Measurements from ENCODE around the gene MUC22.

The MUC22 gene

GRCh38 chr6:30981942-30982772 lies 28.1 kb upstream of the MUC22 start:
- TF ChIP-seq CTCF (IDR thresholded peaks at IDR 0.05; ENCODE audit: extremely low read depth, insufficient read depth, missing control alignments): no peak
- no peak for DNase-seq (ENCODE audit: low spot score)
- in situ Hi-C loops (cut with MboI; ENCODE audit: low pct_unique_long_range_greater_than_20kb, low sequenced_read_pairs, unreplicated experiment): no loop called here

GRCh38 chr6:30983439-30983838 lies 26.8 kb upstream of the MUC22 start, which contains the start of gene MUC21:
Gene MUC21 (plus strand): TSS chr6:30983718. CDS start chr6:30983959, 241 bp downstream.
- in situ Hi-C loops (cut with MboI; ENCODE audit: low pct_unique_long_range_greater_than_20kb, low sequenced_read_pairs, unreplicated experiment): no loop called here
- TF ChIP-seq CTCF (IDR thresholded peaks at IDR 0.05; ENCODE audit: extremely low read depth, insufficient read depth, missing control alignments): no peak
- no peak for DNase-seq (ENCODE audit: low spot score)

GRCh38 chr6:30985490-30985889 lies 24.8 kb upstream of the MUC22 start:
- in situ Hi-C loops (cut with MboI; ENCODE audit: low pct_unique_long_range_greater_than_20kb, low sequenced_read_pairs, unreplicated experiment): no loop called here
- TF ChIP-seq CTCF (IDR thresholded peaks at IDR 0.05; ENCODE audit: extremely low read depth, insufficient read depth, missing control alignments): no peak
- no peak for DNase-seq (ENCODE audit: low spot score)

- DNase-seq (ENCODE audit: low spot score): no peak
- TF ChIP-seq CTCF (IDR thresholded peaks at IDR 0.05; ENCODE audit: extremely low read depth, insufficient read depth, missing control alignments): no peak
- in situ Hi-C loops (cut with MboI; ENCODE audit: low pct_unique_long_range_greater_than_20kb, low sequenced_read_pairs, unreplicated experiment): no loop called here
Measured at GRCh38 chr6:30987304-30987703, 23.0 kb upstream of the MUC22 start.

- no peak for TF ChIP-seq CTCF (IDR thresholded peaks at IDR 0.05; ENCODE audit: extremely low read depth, insufficient read depth, missing control alignments)
- in situ Hi-C loops (cut with MboI; ENCODE audit: low pct_unique_long_range_greater_than_20kb, low sequenced_read_pairs, unreplicated experiment): no loop called here
- DNase-seq (ENCODE audit: low spot score): no peak
Measured at GRCh38 chr6:30988209-30988825, 22.0 kb upstream of the MUC22 start.

GRCh38 chr6:30990422-30991086 lies 19.7 kb upstream of the MUC22 start:
- no peak for DNase-seq (ENCODE audit: low spot score)
- no peak for TF ChIP-seq CTCF (IDR thresholded peaks at IDR 0.05; ENCODE audit: extremely low read depth, insufficient read depth, missing control alignments)
- in situ Hi-C loops (cut with MboI; ENCODE audit: low pct_unique_long_range_greater_than_20kb, low sequenced_read_pairs, unreplicated experiment): no loop called here
